HUES64 (cell line): ENCODE results near the gene FLOT2.

Experiments
- H3K27ac ChIP-seq: 2 replicates; pipeline ENCODE4 v1.7.0; 2013; ENCODE audit warnings: low read depth, low read length, inconsistent platforms
- H3K27me3 ChIP-seq: 2 replicates; pipeline ENCODE4 v1.6.1; 2013; ENCODE audit warnings: mild to moderate bottlenecking, low read length; ENCODE audit not compliant: insufficient read depth
- H3K36me3 ChIP-seq: 2 replicates; pipeline ENCODE4 v1.6.1; 2013; ENCODE audit warnings: mild to moderate bottlenecking, low read length; ENCODE audit not compliant: insufficient read depth
- H3K4me1 ChIP-seq: 2 replicates; pipeline ENCODE4 v1.6.1; 2013; ENCODE audit warnings: mild to moderate bottlenecking, low read length, moderate library complexity; ENCODE audit not compliant: insufficient read depth
- H3K4me3 ChIP-seq: 2 replicates; pipeline ENCODE4 v1.5.1; 2013; ENCODE audit warnings: mild to moderate bottlenecking, low read length, moderate library complexity
- H3K9ac ChIP-seq: 2 replicates; pipeline ENCODE4 v1.6.1; 2013; ENCODE audit warnings: mild to moderate bottlenecking, low read depth, low read length
- H3K9me3 ChIP-seq: 2 replicates; pipeline ENCODE4 v1.6.1; 2013; ENCODE audit warnings: low read depth, low read length; ENCODE audit not compliant: insufficient read depth
- WGBS: fragments of 150-250, 120-280 bp; methylation state at CpG from one replicate; pipeline ENCODE4 v1.1.7; 2013; ENCODE audit warnings: missing lambda C conversion rate; 5-methylcytosine and 5-hydroxymethylcytosine counted together

Gene FLOT2

DNA sequence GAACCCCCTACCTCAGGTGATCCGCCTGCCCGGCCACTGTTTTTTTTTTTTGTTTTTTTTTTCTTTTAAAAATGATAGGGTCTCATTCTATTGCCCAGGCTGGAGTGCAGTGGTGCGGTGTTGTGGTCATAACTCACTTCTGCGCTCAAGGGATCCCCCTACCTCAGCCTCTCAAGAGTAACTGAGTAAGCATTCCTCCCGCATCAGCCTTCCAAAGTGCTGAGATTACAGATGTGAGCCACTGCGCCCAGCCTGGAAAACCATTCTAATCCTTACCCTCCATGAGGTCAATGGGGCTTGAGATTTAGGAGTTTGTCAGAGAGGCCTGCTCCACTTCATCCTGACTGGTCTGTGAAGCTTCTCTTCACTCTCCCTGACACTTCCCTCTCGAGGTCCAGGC, 30.3 kb downstream of the FLOT2 start:
- H3K9me3 ChIP-seq: no peaks in the 10 kb centered on the region
- no peaks in the 10 kb centered on the region for H3K27me3 ChIP-seq
- WGBS: 98% methylated on average over 6 of the region's 7 CpGs
- no peak overlapping the region for H3K4me3 ChIP-seq
- H3K36me3 ChIP-seq: no peaks in the 10 kb centered on the region
- peaks cover 9% of the 10 kb centered on the region for H3K4me1 ChIP-seq
- no peak overlapping the region for H3K27ac ChIP-seq
- no peak overlapping the region for H3K9ac ChIP-seq

DNA sequence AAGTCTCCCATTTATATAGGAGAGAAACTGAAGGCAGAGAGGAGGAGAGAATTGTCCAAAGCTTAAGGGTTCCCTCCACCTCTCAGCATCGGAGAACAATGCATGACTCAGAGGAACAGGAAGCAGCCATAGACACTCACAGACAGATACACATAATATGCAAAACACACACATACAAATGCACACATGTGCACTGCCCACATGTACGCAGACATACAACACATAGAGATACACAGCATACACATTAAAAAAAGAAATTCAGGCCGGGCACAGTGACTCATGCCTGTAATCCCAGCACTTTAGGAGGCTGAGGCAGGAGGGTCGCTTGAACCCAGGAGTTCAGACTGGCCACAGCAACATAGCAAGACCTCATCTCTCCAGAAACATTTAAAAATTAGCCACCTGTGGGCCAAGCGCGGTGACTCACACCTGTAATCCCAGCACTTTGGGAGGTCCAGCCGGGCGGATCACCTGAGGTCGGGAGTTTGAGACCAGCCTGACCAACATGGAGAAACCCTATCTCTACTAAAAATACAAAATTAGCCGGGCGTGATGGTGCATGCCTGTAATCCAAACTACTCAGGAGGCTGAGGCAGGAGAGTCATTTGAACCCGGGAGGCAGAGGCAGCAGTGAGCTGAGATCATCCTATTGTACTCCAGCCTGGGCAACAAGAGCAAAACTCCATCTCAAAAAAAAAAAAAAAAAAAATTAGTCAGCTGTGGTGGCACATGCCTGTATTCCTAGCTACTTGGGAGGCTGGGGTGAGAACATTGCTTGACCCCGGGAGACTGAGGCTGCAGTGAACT, 31.4 kb downstream of the FLOT2 start:
- no peak overlapping the region for H3K9ac ChIP-seq
- 0 out of 2 replicates have a peak, but pooled peaks cover 4% of the 10 kb centered on the region for H3K36me3 ChIP-seq
- no peaks in the 10 kb centered on the region for H3K27me3 ChIP-seq
- H3K9me3 ChIP-seq: no peaks in the 10 kb centered on the region
- WGBS: 94% methylated on average over 13 of the region's 13 CpGs
- H3K4me3 ChIP-seq: no peak overlapping the region
- peaks cover 14% of the 10 kb centered on the region for H3K4me1 ChIP-seq
- H3K27ac ChIP-seq: no peak overlapping the region

DNA sequence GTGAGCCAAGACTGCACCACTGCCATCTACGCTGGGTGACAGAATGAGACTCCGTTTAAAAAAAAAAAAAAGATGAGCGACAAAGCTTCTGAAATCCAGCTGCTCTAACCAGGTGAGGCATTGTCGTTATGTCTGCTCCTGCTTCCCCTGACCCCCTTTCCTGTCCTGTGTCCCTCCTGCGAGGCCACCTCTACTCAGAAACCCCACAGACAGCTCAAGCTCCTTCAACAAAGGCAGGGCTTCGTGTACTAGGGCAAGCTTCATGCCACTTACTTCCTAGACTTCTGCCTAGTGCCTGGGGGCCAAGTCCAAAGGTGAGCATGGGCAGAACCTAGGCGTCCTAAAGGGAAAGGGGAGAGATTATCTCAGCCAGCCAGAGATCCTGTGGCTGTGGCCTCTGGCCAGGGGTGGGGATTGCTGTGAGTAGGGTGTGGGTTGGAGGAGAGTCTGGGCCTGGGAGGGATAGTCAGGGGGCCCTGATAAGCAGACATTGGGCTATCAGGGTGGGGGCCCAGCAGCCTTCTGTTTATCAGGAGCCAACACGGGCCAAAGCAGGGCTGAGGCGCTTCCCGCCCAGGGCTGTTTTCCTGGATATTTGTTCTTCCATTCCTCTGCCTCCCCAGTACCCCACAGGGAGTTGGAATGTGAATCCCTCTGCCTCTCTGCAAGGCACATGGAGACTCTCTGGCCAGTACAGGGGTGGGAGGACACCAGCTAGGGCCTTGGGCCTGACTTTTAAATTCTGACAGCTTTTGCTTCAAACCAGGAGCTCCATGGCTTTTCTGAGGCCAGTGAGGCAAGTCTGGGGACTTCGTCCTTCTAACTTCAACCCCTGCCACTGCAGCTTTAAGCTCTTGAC, 32.3 kb downstream of the FLOT2 start:
- Histone ChIP-seq H3K27ac (no peak overlapping the region), H3K9ac (peak overlapping the region; percentile 16; the same call in 1 of the 2 replicates)

DNA sequence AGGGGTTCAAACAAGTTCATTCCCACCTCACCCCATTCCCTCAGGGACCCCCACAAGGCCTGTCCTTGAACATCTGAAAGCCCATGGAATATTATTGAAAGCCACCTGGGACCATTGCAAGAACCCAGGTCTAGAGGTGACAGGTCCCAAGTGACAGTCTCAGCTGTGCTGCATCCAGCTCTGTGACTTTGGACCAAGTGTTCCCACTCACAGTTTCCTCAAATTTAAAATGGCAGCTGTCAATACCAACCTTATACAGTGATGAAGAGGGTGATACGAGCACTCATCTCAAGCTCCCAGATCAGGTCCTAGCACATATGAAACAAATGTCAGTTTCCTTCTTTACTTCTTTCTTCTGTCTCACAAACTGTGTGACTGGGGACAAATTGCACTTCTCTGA, 33.6 kb downstream of the FLOT2 start:
- Histone ChIP-seq H3K27me3 (no peaks in the 10 kb centered on the region), H3K4me3 (no peak overlapping the region), H3K36me3 (peaks cover 15% of the 10 kb centered on the region), H3K4me1 (peaks cover 14% of the 10 kb centered on the region), H3K27ac (no peak overlapping the region), H3K9ac (no peak overlapping the region), H3K9me3 (no peaks in the 10 kb centered on the region)
- 93% methylated on average over 1 of the region's 1 CpG for WGBS

More for the DNA sequence above, 32.3 kb downstream of the FLOT2 start:
- H3K4me3 ChIP-seq: no peak overlapping the region
- H3K4me1 ChIP-seq: peaks cover 14% of the 10 kb centered on the region
- H3K36me3 ChIP-seq: peaks cover 10% of the 10 kb centered on the region
- H3K9me3 ChIP-seq: no peaks in the 10 kb centered on the region
- WGBS: 84% methylated on average over 11 of the region's 11 CpGs
- no peaks in the 10 kb centered on the region for H3K27me3 ChIP-seq

DNA sequence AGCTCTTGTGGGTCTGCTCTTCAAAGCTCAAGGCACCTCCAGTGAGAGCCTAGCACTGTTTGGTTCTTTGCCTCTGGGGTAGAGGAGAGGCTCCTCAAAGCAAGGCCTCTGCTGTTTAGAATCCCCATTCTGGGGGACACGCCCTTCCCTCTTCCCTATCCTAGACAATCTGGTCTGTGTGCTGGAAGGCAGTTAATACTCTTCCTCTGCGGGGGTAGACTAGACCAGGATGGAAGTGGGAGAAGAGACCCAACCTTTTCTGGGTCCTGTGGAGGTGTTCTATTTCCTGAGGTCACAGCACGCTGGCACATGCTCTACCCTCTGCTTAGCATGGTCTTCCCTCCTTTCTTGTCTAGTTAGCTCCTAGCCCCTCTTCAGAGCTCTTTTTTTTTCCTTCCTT, 35.0 kb downstream of the FLOT2 start:
- peaks cover 14% of the 10 kb centered on the region for H3K4me1 ChIP-seq
- WGBS: 94% methylated on average over 3 of the region's 3 CpGs
- H3K36me3 ChIP-seq: peaks cover 29% of the 10 kb centered on the region
- no peak overlapping the region for H3K27ac ChIP-seq
- no peaks in the 10 kb centered on the region for H3K9me3 ChIP-seq
- no peak overlapping the region for H3K9ac ChIP-seq
- H3K4me3 ChIP-seq: no peak overlapping the region
- H3K27me3 ChIP-seq: no peaks in the 10 kb centered on the region

DNA sequence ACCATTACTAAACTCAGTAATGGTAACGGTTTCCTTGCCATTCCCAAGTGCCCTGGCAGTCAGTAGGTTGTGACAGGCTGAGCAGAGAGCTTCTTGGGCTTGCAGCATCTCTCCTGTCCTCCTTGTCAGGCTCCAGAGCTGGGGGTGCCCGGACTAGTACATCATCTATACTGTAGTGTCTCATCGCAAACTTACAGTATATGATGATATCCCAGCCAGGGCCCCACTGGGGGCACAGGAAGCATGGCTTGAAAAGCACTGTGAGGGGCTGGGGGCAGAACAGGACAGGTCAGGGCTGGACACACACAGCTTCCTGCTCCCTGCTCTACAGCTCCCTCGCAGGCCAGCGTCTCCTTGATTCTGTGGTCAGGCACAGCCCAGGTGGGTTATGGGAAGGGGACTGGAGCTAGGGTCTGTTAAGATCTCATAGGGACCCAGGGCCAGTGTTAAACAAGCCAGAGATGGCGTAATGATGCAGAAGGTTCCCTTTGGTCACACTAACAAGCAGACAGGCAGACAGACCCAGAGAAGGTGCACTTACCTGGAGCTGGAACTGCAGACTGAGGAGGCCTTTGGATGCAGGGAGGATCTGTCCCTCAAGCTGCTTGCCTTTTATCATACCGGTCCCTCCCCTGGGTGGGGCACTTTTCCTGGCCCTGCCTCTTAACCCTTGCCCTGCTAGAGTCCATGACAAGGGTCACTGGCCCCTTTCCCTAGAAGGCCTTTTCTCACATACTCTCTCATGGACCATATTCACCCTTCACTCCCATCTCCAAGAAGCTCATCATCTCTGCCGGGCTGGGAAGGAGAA, 35.9 kb downstream of the FLOT2 start:
- Histone ChIP-seq H3K4me3 (no peak overlapping the region; the same call in 1 of the 2 replicates), H3K9ac (no peak overlapping the region), H3K4me1 (peaks cover 14% of the 10 kb centered on the region), H3K9me3 (no peaks in the 10 kb centered on the region), H3K27ac (no peak overlapping the region), H3K27me3 (no peaks in the 10 kb centered on the region), H3K36me3 (peaks cover 32% of the 10 kb centered on the region)
- 76% methylated on average over 8 of the region's 8 CpGs for WGBS

DNA sequence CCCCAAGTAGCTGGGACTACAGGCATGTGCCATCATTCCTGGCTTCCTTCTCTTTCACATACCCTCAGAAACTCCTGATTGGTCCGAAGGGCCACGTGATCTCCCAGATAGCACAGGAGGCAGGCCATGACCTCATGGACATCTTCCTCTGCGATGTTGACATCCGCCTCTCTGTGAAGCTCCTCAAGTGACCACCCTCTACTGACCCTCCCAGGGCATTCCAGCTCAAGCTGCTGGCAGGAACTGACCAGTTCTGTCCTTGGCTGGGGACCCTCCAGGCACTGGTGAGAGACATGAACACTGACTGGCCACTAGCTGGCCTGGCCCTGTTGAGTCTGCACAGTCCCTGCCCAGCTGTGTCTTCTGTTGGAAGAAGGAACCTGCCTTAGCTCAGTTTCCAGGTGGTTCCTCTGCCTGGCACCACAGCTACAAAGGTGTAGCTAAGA, 37.1 kb downstream of the FLOT2 start:
- WGBS: 92% methylated on average over 4 of the region's 4 CpGs
- Histone ChIP-seq H3K9me3 (no peaks in the 10 kb centered on the region), H3K4me3 (no peak overlapping the region)

DNA sequence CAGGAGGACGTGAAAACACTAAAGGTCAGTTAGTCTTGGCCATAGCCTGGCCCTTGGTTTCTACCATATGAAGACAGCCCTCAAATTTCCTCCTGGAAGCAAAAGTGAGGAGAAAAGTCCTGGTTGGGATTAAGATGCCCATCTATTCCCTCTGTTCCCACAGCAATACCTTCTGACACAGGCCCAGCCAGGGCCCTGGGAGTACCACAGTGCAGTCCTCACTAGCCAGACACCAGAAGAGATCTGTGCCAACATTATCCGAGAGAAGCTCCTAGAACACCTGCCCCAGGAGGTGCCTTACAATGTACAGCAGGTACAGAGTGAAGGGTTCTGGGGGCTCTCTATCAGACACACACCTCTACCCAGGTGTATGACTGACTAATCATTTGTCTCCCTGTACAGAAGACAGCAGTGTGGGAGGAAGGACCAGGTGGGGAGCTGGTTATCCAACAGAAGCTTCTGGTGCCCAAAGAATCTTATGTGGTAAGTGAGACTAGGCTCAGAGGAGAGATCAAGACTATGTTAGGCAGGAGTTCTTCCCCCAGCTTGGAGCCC, 38.7 kb downstream of the FLOT2 start:
- H3K4me3 ChIP-seq: no peak overlapping the region
- 69% methylated on average over 2 of the region's 2 CpGs for WGBS
- H3K9ac ChIP-seq: no peak overlapping the region
- H3K36me3 ChIP-seq: peaks cover 37% of the 10 kb centered on the region
- H3K4me1 ChIP-seq: 0 out of 2 replicates have a peak, but pooled peaks cover 5% of the 10 kb centered on the region
- no peaks in the 10 kb centered on the region for H3K27me3 ChIP-seq
- H3K9me3 ChIP-seq: no peaks in the 10 kb centered on the region
- H3K27ac ChIP-seq: no peak overlapping the region

More for the DNA sequence above, 37.1 kb downstream of the FLOT2 start:
- Histone ChIP-seq H3K4me1 (peaks cover 10% of the 10 kb centered on the region; the same call in 1 of the 2 replicates), H3K9ac (no peak overlapping the region), H3K36me3 (peaks cover 37% of the 10 kb centered on the region), H3K27me3 (no peaks in the 10 kb centered on the region), H3K27ac (no peak overlapping the region)

DNA sequence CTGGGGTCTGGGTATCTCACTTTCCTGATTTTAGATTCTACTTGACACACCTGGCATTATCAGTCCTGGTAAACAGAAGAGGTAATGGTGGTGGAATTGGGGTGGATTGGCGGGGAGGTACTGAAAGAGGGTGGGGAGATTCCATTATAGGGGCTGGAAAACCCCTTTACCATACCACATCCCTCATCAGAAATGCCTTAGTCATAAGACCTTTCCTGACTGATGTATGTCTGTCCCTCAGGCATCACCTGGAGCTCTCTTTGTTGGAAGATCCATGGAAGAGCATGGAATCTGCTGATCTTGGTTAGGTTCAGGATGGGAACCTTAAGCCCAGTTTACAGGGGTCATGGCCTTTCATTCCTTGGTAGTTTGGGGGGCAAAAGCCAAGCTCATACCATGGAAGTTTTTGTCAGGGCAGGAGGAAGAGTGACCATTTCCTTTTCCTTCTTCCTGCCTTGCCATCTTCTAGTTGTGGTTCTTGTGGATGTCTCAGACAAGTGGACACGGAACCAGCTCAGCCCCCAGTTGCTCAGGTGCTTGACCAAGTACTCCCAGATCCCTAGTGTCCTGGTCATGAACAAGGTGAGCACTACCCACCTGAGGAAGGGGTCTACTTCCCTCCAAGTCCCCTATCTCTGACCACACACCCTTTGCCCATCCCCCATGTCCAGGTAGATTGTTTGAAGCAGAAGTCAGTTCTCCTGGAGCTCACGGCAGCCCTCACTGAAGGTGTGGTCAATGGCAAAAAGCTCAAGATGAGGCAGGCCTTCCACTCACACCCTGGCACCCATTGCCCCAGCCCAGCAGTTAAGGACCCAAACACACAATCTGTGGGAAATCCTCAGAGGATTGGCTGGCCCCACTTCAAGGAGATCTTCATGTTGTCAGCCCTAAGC, 39.4 kb downstream of the FLOT2 start:
- WGBS: 96% methylated on average over 2 of the region's 3 CpGs
- Histone ChIP-seq H3K4me1 (0 out of 2 replicates have a peak, but pooled peaks cover 5% of the 10 kb centered on the region), H3K27ac (no peak overlapping the region), H3K4me3 (no peak overlapping the region), H3K9me3 (no peaks in the 10 kb centered on the region), H3K36me3 (peaks cover 37% of the 10 kb centered on the region), H3K9ac (no peak overlapping the region), H3K27me3 (no peaks in the 10 kb centered on the region)
